IPS-20b (cell line): ENCODE measurements around the gene C5orf58.

Experiments
- H3K27ac ChIP-seq: one replicate; pipeline ENCODE4 v1.5.1; 2013; ENCODE audit warnings: low read length
- H3K27me3 ChIP-seq: 2 replicates; pipeline ENCODE4 v1.6.1; 2013; ENCODE audit warnings: mild to moderate bottlenecking, low read length, inconsistent platforms; ENCODE audit not compliant: insufficient read depth
- H3K36me3 ChIP-seq: 2 replicates; pipeline ENCODE4 v1.6.1; 2013; ENCODE audit warnings: low read depth, mild to moderate bottlenecking, inconsistent platforms, low read length, moderate library complexity; ENCODE audit not compliant: insufficient read depth
- H3K4me1 ChIP-seq: 2 replicates; pipeline ENCODE4 v1.6.1; 2013; ENCODE audit warnings: mild to moderate bottlenecking, control low read depth, inconsistent platforms, low read length, moderate library complexity; ENCODE audit not compliant: insufficient read depth
- H3K4me3 ChIP-seq: 2 replicates; pipeline ENCODE4 v1.5.1; 2013; ENCODE audit warnings: mild to moderate bottlenecking, low read length, inconsistent platforms
- H3K9ac ChIP-seq: 2 replicates; pipeline ENCODE4 v1.6.1; 2013; ENCODE audit warnings: low read depth, mild to moderate bottlenecking, inconsistent platforms, low read length, moderate library complexity
- H3K9me3 ChIP-seq: 2 replicates; pipeline ENCODE4 v1.6.1; 2013; ENCODE audit warnings: mild to moderate bottlenecking, low read depth, low read length, inconsistent platforms; ENCODE audit not compliant: insufficient read depth

The C5orf58 gene

DNA sequence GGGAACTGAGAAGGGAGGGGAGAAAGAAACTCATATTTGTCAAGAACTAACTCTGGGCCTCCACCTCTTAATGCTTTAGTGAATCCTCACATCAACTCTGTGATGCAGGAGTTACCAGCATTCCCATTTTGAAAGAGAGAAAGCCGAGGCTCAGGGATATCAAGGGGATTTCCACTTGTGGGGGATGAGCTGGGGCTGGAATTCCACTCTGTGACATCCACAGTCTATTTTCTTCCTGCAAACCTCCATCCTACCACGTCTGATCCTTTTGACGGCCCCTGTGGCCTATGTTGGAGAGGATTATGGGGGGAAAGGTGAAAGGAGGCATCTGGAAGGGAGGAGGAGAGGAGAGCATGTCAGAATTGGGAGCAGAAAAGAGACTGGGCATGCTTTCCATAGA lies 55.8 kb downstream of the C5orf58 start:
- no peak overlapping the region for H3K4me3 ChIP-seq
- H3K9ac ChIP-seq: no peak overlapping the region
- peaks cover 7% of the 10 kb centered on the region; the same call in 1 of the 2 replicates for H3K4me1 ChIP-seq
- H3K9me3 ChIP-seq: peaks cover 14% of the 10 kb centered on the region
- H3K27me3 ChIP-seq: no peaks in the 10 kb centered on the region
- no peak overlapping the region for H3K27ac ChIP-seq
- H3K36me3 ChIP-seq: no peaks in the 10 kb centered on the region

DNA sequence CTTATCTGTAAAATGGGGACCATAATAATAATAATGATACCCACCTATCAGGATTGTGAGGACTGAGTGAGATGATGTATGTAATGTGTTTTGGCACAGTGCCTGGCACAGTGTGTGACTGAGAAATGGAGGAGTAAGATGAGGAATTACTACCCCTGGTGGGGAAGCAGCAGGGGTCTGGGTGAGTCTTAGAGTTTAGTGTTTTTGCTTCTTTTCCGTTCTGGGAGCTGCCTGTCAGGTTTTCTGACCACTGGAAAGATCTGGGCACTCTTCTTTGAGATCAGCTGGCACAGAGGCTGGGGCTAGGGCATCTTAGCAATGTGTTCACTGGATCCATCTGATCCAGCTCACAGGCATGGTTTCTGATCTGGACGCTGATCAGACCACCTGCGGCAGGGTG lies 56.3 kb downstream of the C5orf58 start:
- Histone ChIP-seq H3K27ac (no peak overlapping the region), H3K4me3 (no peak overlapping the region), H3K36me3 (no peaks in the 10 kb centered on the region), H3K9ac (no peak overlapping the region), H3K27me3 (no peaks in the 10 kb centered on the region), H3K9me3 (peaks cover 12% of the 10 kb centered on the region), H3K4me1 (peaks cover 7% of the 10 kb centered on the region; the same call in 1 of the 2 replicates)

DNA sequence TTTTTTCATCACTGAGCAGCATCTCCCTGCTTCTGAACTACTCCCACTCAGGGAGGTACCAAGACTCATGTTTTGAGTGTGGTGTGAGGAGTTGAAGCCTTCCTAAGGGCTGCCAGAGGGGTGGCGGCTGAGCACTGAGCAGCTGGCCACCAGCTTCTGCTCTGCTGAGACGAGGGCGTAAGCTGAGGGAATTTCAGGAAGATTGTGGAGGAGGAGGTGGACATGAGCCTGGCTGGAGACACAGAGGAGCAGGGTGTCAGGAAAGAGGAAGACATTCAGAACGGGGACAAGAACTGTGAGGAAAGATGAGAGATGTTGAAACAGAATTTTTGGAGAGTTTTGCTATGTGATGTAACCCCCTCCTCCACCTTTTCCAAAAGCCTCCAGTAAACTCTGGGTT lies 57.0 kb downstream of the C5orf58 start:
- H3K27ac ChIP-seq: no peak overlapping the region

DNA sequence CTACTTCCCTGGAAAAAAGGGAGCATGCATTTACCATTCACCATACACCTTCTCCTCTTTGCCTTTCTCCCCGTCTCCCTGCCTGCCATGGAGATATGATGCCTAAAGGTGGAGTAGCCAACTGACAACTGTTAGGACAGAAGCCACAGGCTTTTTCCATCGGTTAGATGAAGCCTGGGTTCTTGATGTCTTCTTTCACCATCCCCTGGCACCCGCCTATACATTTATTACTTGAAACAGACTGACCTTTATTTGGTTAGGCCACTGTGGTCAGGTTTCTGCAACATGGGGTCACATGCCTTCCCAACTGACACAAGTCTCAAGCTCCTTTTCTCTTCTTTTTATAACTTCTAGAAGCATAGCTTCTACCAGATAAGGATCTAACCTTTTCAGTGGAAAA lies 57.7 kb downstream of the C5orf58 start:
- no peaks in the 10 kb centered on the region for H3K36me3 ChIP-seq
- H3K27ac ChIP-seq: no peak overlapping the region
- H3K9ac ChIP-seq: no peak overlapping the region

More for the DNA sequence above, 57.0 kb downstream of the C5orf58 start:
- Histone ChIP-seq H3K4me1 (peaks cover 7% of the 10 kb centered on the region; the same call in 1 of the 2 replicates), H3K4me3 (no peak overlapping the region), H3K9me3 (peaks cover 10% of the 10 kb centered on the region), H3K27me3 (no peaks in the 10 kb centered on the region), H3K36me3 (no peaks in the 10 kb centered on the region), H3K9ac (no peak overlapping the region)

DNA sequence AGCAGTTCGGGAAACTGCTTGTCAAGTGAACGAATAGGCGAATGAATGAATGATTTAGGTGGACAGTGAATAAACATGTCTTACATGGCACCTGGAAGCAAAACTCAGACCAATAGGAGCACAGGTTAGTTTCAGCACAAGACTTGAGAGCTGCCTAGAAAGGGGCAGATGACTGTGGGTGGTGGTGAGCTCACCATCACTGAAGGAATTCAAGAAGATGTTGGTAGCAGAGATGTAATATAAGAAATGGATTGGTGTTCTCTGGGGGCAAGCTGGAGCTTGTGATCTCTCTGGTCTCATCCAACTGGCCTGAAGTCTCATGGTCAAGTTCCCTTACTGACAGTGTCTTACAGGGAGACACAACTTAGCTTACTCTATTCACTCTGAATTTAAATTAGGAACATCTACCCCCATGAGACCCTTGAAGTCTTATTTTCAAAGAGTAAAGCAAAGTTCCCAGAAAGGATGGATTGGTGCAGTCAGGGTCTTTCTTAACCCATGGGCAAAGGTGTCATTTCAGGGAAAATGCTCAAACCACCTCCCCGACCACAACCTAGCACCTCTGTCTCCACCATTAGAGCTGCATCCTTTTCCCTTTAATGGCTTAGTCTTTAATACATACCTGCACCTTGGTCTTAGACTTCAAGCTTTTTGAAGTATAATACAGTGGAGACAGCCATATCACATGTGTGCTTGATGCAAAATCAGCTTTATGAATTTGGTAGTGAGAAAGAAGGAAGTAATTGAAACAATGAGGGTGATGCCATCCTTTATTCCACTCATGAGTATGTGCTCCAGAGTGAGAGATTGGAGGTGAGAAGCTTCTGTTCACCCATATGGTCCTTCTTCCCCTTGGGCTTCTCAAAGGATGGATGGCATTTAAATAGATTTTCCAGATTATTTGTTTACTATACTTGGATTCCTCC lies 59.7 kb downstream of the C5orf58 start:
- Histone ChIP-seq H3K36me3 (no peaks in the 10 kb centered on the region), H3K27ac (no peak overlapping the region), H3K9me3 (peaks cover 10% of the 10 kb centered on the region), H3K4me3 (no peak overlapping the region), H3K4me1 (no peaks in the 10 kb centered on the region), H3K9ac (no peak overlapping the region), H3K27me3 (no peaks in the 10 kb centered on the region)

More for the DNA sequence above, 57.7 kb downstream of the C5orf58 start:
- peaks cover 7% of the 10 kb centered on the region; the same call in 1 of the 2 replicates for H3K4me1 ChIP-seq
- peaks cover 10% of the 10 kb centered on the region for H3K9me3 ChIP-seq
- H3K27me3 ChIP-seq: no peaks in the 10 kb centered on the region
- H3K4me3 ChIP-seq: no peak overlapping the region

DNA sequence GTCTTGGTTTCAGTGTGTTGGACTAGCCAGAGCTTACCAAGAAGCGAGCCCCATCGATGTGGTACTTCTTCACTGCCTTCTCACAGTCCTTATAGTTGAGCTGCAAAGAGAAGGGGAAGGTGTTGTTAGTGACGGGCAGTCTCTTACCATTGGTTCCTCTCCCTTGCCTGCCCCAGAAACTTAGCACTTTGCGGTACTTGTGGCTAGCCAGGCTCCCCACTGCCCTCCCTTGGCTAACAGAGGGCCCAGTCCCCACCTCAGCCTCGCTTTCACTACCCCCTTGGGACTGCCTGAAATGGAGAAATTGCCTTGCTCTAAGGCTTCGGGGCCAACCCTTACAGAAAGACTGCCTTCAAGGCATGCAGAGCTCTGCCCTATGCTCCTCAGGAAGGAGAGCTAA lies 60.5 kb downstream of the C5orf58 start:
- no peaks in the 10 kb centered on the region for H3K27me3 ChIP-seq
- no peak overlapping the region for H3K9ac ChIP-seq
- peaks cover 10% of the 10 kb centered on the region for H3K9me3 ChIP-seq
- H3K36me3 ChIP-seq: no peaks in the 10 kb centered on the region
- no peak overlapping the region for H3K4me3 ChIP-seq
- H3K4me1 ChIP-seq: no peaks in the 10 kb centered on the region
- no peak overlapping the region for H3K27ac ChIP-seq

DNA sequence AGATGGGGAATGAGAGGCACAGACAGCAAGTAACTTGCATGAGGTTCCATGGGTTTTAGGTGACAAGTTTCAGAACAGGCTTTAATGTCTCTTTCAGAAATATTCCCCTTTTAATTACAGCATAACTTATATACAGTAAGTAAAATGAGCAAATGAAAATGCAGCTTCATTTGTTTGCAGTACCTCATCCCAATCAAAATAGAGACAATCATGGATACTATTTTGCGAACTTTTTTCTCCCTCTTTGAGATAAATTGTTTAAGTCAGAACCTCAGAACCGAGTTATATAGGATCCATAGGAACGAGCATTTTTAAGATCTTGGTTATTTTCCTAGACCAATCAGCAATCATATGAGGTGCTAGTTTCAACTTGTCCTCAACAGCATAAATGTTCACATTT lies 61.3 kb downstream of the C5orf58 start:
- Histone ChIP-seq H3K4me1 (no peaks in the 10 kb centered on the region), H3K4me3 (no peak overlapping the region), H3K9ac (no peak overlapping the region), H3K27me3 (no peaks in the 10 kb centered on the region), H3K36me3 (no peaks in the 10 kb centered on the region), H3K9me3 (peaks cover 10% of the 10 kb centered on the region), H3K27ac (no peak overlapping the region)

DNA sequence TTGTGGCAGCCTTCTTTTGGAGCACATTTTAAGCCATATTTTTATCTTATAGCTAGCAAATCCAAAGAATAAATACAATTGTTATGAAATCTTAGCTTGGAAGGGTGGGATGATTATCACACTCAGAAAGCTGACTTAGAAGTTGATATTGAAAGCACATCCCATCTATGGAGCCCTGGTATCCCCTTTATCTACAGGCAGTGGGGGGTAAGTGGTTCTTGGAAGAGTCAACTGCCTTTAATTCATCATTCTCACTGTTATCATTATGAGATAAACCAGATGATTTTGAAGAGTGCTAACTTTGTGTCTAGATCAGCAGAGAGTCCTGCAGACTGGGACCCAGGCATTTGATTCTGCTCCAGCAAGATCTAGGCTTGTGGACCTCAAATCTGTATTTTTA lies 61.8 kb downstream of the C5orf58 start:
- Histone ChIP-seq H3K4me3 (no peak overlapping the region), H3K4me1 (no peaks in the 10 kb centered on the region), H3K27me3 (no peaks in the 10 kb centered on the region), H3K36me3 (no peaks in the 10 kb centered on the region), H3K9ac (no peak overlapping the region), H3K27ac (no peak overlapping the region), H3K9me3 (peaks cover 10% of the 10 kb centered on the region)
